Activated naive CD8-positive, alpha-beta T cell treated with anti-CD3 and anti-CD28 coated beads, Interleukin-2, amount 10 ng/mL, durations not matched to agents 7 days and 5 days (primary cell): ENCODE measurements around the gene SPHK2. TPM values are rescaled to one million over a fixed set of nuclear protein-coding genes. Genes with fewer than 3 reads are reported as not detected.

Experiments
- ATAC-seq: fragments of 150-1000 bp; cut with Tn5 transposase; one replicate; pipeline ENCODE4 v1.10.0; 2021; ENCODE audit warnings: low read depth, moderate library complexity
- POLR2A ChIA-PET: fragments of 350-600 bp; sonication (Branson Sonifier 250); formaldehyde crosslinking; loops from one replicate; lab custom pipeline; 2021; ENCODE audit warnings: antibody characterized with exemption; lab: Charles Lee
- DNase-seq: peaks from one replicate; pipeline ENCODE4 v3.0.0; 2021
- H3K27ac Mint-ChIP-seq: one replicate; pipeline ENCODE4 v1.8.0; 2022; ENCODE audit warnings: mild to moderate bottlenecking, mixed read lengths
- H3K27me3 Mint-ChIP-seq: one replicate; pipeline ENCODE4 v1.8.0; 2022; ENCODE audit warnings: mild to moderate bottlenecking, moderate library complexity, mixed read lengths
- H3K36me3 Mint-ChIP-seq: one replicate; pipeline ENCODE4 v1.8.0; 2021; ENCODE audit warnings: mild to moderate bottlenecking, mixed read lengths
- H3K4me1 Mint-ChIP-seq: one replicate; pipeline ENCODE4 v1.8.0; 2021; ENCODE audit warnings: mixed read lengths
- H3K4me3 Mint-ChIP-seq: one replicate; pipeline ENCODE4 v1.8.0; 2022; ENCODE audit warnings: mild to moderate bottlenecking, moderate library complexity, mixed read lengths
- H3K9me3 Mint-ChIP-seq: one replicate; pipeline ENCODE4 v1.8.0; 2021; ENCODE audit warnings: mixed read lengths
- total RNA-seq, 2 experiments: library from RNA; stranded (reverse); gene quantifications; one replicate each; pipeline ENCODE4 v1.2.3, GENCODE V29; 2021

The SPHK2 gene
- total RNA-seq, 2 experiments from 2014 or later, result 31.4 to 31.8 TPM

DNA sequence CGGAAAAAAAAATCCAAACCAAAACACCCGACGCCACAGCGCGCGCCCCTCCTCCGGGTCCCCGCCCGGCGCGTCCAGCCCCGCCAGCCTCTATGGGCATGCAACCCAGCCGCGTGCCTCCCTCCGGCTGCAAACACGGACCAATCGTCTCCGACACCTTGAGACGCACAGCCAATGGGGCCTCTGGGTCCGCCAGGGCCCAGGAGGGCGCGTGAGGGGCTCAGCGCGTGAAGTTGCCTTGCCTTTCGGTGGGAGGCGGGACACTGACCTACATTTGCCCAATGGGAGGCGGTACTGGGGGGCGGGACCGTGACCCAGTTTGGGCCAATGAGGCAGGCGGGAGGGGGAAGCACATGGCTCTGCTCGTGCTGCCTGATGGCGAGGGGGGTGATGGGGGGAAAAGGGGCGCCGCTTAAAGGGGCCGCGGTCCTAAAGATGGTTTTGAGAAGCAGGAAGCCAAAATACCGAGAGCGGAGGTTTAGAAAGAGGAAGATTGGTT lies 18.2 kb downstream of the SPHK2 start:
- ATAC-seq (peak; percentile 85), DNase-seq (peak; percentile 97)
- POLR2A ChIA-PET, result interaction anchor here (0.6 to 3.6 kb wide), 7 partner anchors 8 to 1129 kb away, joined by 3 to 20 read pairs (median 4); partner anchors contain the start of genes CA11, RPL18 and SPHK2
- Mint-ChIP-seq H3K27ac (peak overlapping the region; percentile 99), H3K4me1 (peaks cover 35% of the 10 kb centered on the region), H3K9me3 (peaks cover 4% of the 10 kb centered on the region), H3K4me3 (peak overlapping the region; percentile 92), H3K27me3 (no peaks in the 10 kb centered on the region), H3K36me3 (peaks cover 7% of the 10 kb centered on the region)

DNA sequence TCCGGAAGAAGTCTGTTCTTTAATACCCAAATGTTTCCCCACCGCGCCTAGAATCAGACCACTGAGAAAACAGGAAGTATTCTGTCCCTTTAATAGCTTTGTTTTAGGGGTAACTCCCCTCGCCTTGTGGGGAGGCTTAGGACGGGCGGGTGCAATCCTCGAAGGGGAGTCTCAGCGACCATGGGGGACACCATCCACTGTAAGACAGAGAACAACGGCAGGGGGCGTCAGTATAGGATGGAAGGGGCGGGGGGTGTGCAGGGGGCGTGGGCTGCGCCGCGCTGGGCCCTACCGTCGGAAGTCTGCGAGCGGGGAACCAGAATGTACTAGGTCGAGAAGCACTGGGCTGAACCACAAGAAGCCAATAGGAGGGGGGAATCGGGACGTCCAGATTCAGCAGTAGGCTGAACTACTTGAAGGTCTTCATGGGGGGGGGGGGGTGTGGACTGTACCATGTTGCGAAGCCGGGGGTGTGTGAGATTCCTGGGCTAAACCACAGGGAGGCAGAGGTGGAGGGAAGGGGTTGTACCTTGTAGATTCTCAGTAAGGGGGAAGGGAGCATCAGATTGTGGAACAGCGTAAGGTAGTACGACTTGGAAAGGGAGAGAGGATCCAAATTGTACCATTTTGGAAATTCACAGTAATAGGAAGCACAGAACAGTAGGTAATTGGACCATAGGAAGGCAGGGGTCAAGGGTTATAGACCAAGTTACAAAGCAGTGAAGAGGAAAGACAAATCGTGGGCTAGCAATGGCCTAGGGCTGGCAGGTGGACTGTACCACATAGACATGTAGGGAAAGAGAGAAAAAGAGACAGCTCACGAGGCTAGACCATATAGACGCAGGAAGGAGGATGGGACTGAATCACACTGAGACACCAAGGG lies 18.9 kb downstream of the SPHK2 start:
- H3K4me1 Mint-ChIP-seq, result peaks cover 36% of the 10 kb centered on the region
- peak overlapping the region; percentile 92 for H3K4me3 Mint-ChIP-seq
- POLR2A ChIA-PET, result interaction anchor here (0.6 to 3.6 kb wide), 8 partner anchors 8 to 1128 kb away, joined by 3 to 20 read pairs (median 4); partner anchors contain the start of genes CA11, RPL18 and SPHK2
- peaks cover 4% of the 10 kb centered on the region for H3K9me3 Mint-ChIP-seq
- no peaks in the 10 kb centered on the region for H3K27me3 Mint-ChIP-seq
- ATAC-seq (peak; percentile 27), DNase-seq (peak; percentile 75)
- peak overlapping the region; percentile 99 for H3K27ac Mint-ChIP-seq
- peaks cover 7% of the 10 kb centered on the region for H3K36me3 Mint-ChIP-seq

DNA sequence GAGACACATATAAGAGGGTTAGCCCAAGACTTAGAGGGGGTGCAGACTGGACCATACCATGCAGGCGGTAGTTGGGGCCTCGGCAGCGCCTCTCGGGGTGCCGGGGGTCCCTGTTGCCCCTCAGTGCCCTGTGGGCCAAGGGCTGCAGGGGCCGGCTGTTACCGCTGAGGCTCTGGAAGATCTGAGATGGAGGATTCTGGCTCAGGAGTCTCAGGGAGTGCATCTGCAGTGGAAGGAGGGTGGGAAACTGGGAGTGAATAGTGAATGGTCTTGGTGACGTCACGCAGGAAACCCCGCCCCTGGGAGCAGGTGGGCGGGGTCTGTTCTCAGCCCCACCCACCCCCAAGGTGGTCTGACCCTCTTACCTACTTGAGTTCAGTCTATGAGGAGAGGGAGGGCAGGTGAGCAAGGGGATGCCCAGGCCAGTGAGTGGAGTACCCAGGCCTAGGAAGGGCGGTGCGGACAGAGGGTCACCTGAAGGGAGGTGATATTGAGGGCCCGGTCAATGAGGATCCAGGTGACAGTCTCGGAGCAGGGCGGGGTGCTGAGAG lies 19.6 kb downstream of the SPHK2 start:
- Mint-ChIP-seq H3K27ac (peak overlapping the region; percentile 99), H3K36me3 (peaks cover 7% of the 10 kb centered on the region), H3K4me3 (peak overlapping the region; percentile 92), H3K4me1 (peaks cover 36% of the 10 kb centered on the region), H3K9me3 (peaks cover 4% of the 10 kb centered on the region), H3K27me3 (no peaks in the 10 kb centered on the region)
- DNase-seq, result peak; percentile 53
- ATAC-seq, result no peak
- POLR2A ChIA-PET, result interaction anchor here (0.6 to 3.6 kb wide), 2 partner anchors 19 to 146 kb away, joined by 5 to 20 read pairs; partner anchors contain the start of genes RPL18 and SPHK2

DNA sequence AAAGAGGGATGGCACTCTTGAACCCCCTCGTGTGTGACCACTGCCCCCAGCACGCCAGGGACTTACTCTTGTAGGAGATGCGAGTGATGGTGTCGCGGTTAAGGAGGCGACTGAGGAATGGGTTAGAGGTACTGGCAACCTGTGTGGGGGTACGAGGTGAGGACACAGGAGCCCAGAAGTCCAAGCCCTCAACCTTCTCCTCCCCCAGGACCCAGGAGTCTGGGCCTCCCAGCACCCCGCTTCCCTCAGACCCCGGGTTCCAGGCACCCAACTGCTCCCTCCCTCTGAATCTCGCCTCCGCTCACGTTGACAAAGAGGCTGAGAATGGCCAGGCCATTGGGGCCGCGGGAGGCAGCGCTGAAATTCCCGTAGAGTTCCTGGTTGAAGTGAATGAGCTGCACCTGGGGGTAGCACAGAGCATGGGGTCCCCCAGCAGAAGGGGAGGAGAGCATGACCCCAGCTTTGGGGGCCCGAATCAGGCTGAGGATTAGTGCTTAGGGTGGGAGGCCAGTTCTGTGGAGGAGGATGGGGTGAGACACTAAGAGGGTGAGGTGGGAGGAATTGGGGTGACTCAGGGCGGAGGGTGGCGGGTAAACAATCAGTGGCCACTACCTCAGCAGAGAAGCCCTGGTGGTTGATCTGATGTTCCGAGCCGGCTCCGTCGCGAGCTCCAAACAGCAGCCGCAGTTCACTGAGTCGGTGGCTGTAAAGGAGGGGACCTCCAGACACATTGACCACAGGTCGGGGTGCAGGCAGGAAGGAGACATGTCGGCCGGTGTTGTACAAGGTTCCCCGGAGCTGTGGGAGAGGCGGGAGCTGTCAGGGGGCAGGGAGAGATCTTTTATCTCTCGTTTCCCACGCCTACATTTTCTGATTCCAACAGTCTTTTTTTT lies 20.4 kb downstream of the SPHK2 start:
- H3K4me1 Mint-ChIP-seq, result peaks cover 37% of the 10 kb centered on the region
- ATAC-seq (no peak), DNase-seq (no peak)
- POLR2A ChIA-PET, result interaction anchor here (0.7 kb wide), 1 partner anchor 239 kb away, joined by 4 read pairs; no protein-coding TSS in a partner anchor
- H3K9me3 Mint-ChIP-seq, result peaks cover 4% of the 10 kb centered on the region
- peak overlapping the region; percentile 58 for H3K4me3 Mint-ChIP-seq
- peaks cover 7% of the 10 kb centered on the region for H3K36me3 Mint-ChIP-seq
- H3K27me3 Mint-ChIP-seq, result no peaks in the 10 kb centered on the region
- H3K27ac Mint-ChIP-seq, result peak overlapping the region; percentile 99

DNA sequence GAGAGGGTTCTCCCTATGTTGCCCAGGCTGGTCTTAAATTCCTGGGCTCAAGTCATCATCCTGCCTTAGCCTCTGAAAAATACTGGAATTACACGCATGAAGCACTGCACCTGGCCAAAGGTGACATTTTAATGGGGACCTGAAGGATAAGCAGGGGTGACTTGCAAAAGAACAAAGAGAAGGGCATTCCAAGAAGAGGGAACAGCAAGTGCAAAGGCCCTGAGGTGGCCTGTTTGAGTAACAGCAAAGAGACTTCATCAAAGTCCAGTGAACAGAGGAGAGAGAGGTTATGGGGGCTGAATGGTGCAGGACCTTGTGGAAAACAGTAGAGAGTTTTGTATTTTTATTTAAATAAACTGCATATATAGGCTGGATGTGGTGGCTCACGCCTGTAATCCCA lies 22.5 kb downstream of the SPHK2 start:
- peaks cover 43% of the 10 kb centered on the region for H3K4me1 Mint-ChIP-seq
- no peak overlapping the region for H3K4me3 Mint-ChIP-seq
- POLR2A ChIA-PET, result interaction anchor here (1.0 kb wide), 1 partner anchor 13 kb away, joined by 3 read pairs; no protein-coding TSS in a partner anchor
- H3K27me3 Mint-ChIP-seq, result no peaks in the 10 kb centered on the region
- H3K36me3 Mint-ChIP-seq, result peaks cover 5% of the 10 kb centered on the region
- no peak for DNase-seq
- no peak overlapping the region for H3K27ac Mint-ChIP-seq
- peaks cover 4% of the 10 kb centered on the region for H3K9me3 Mint-ChIP-seq
- no peak for ATAC-seq

DNA sequence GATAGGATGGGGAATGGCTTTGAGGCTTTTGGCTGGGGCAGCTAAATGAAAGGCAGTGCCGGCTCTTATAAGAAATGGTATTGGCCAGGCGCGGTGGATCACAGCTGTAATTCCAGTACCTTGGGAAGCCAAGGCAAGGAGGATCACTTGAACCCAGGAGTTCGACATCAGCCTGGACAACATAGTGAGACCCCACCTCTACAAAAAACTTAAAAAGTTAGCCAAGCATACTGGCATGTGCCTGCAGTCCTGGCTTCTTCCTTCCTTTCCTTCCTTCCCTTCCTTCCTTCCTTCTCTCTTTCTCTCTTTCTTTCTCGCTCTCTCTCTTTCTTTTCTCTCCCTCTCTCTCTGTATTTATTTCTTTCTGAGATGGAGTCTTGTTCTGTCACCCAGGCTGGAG lies 23.6 kb downstream of the SPHK2 start:
- no peak for DNase-seq

DNA sequence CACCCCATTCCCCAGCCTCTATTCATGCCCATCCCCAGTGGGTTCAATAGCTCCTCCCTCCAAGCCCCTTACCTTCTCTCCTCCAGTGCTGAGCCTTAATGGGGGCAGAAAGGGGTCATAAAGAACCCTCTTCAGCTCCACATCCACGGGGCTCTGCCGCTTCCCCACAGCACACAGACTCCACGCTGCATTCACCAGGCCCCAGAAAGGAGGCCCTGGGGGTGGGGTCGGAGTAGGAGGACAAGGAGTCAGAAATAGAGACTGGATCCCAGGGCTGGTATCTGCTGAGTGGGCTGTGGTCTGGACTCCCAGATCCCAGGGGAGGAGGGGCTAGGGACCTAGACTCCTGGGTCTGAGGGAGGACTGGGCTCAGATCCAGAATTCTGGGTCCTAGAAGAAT lies 25.0 kb downstream of the SPHK2 start:
- Mint-ChIP-seq H3K4me1 (peaks cover 37% of the 10 kb centered on the region), H3K36me3 (no peaks in the 10 kb centered on the region), H3K27ac (no peak overlapping the region), H3K27me3 (no peaks in the 10 kb centered on the region), H3K9me3 (no peaks in the 10 kb centered on the region), H3K4me3 (no peak overlapping the region)
- ATAC-seq (no peak), DNase-seq (no peak)
- POLR2A ChIA-PET, result interaction anchor here (0.8 to 1.5 kb wide), 3 partner anchors 22 to 77 kb away, joined by 4 read pairs; no protein-coding TSS in a partner anchor

More for the DNA sequence above, 23.6 kb downstream of the SPHK2 start:
- no peak overlapping the region for H3K4me3 Mint-ChIP-seq
- peaks cover 5% of the 10 kb centered on the region for H3K36me3 Mint-ChIP-seq
- peaks cover 43% of the 10 kb centered on the region for H3K4me1 Mint-ChIP-seq
- no peak overlapping the region for H3K27ac Mint-ChIP-seq
- POLR2A ChIA-PET, result no interaction called here
- H3K27me3 Mint-ChIP-seq, result no peaks in the 10 kb centered on the region
- no peak for ATAC-seq
- peaks cover 4% of the 10 kb centered on the region for H3K9me3 Mint-ChIP-seq

DNA sequence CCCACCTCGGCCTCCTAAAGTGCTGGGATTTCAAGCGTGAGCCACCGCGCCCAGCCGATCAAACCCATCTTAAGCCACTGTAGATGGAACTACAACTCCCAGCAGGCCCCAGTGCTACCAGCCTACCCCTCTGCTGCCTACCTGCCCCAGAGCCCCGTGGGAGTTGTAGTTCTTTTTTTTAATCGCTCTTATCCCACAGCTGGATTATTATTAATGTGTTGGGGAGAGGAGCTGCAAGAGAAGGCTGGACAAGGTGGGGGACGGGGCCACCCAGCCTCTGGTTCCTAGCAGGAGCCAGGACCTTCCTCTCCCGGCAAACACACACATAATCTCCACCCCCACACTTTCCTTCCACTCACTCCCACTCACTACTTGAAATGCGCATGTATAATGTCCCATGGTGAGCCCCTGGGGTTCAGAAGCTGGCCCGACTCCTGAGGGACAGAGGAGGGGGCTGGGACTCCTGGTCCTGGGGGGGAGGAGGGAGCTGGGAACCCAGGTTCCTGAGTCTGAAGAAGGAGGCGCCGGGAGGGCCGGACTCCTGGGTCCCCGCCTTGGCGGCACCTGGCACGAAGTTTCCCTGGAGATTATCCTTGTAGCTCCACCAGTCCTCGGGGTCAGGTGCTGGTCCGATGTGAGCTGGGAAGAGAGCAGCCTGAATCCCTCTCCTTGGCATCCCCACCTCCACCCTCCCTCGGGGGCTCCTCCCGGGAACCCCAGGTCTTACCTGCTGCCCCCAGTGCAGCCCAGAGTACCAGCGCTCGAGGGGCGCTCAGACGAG lies 25.7 kb downstream of the SPHK2 start:
- Mint-ChIP-seq H3K4me3 (peak overlapping the region; percentile 93), H3K36me3 (no peaks in the 10 kb centered on the region), H3K27ac (peak overlapping the region; percentile 84), H3K4me1 (peaks cover 37% of the 10 kb centered on the region), H3K27me3 (no peaks in the 10 kb centered on the region), H3K9me3 (no peaks in the 10 kb centered on the region)
- peak; percentile 65 for ATAC-seq
- POLR2A ChIA-PET, result interaction anchor here (0.6 to 2.2 kb wide), 13 partner anchors 8 to 348 kb away, joined by 3 to 16 read pairs (median 4); partner anchors contain the start of genes DBP, GYS1, RPL18 and RUVBL2
- peak; percentile 67 for DNase-seq

DNA sequence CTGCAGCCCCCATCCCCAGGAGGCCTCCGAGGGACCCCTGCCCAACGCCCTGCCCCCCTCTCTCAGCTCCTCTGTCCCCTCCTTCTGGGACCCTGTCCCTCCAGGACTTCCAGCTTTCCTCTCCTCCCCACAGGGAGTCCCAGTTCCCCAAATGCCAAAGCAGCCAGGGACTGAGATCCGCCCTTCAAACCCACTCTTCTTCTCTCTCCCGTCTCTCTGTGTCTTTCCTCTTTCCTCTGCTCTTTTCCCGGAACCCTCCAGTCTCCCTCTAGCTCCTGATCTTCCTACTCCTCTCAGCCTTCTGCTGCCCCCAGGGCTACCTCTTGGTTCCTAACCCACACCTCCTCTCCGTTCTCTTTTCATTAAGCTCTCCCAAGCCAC lies 26.3 kb downstream of the SPHK2 start:
- ATAC-seq, result no peak
- POLR2A ChIA-PET, result interaction anchor here (0.6 to 2.2 kb wide), 13 partner anchors 9 to 348 kb away, joined by 3 to 16 read pairs (median 4); partner anchors contain the start of genes DBP, GYS1, RPL18 and RUVBL2
- Mint-ChIP-seq H3K27me3 (no peaks in the 10 kb centered on the region), H3K4me3 (peak overlapping the region; percentile 93), H3K36me3 (no peaks in the 10 kb centered on the region), H3K27ac (peak overlapping the region; percentile 84), H3K9me3 (no peaks in the 10 kb centered on the region), H3K4me1 (peaks cover 37% of the 10 kb centered on the region)
- no peak for DNase-seq

DNA sequence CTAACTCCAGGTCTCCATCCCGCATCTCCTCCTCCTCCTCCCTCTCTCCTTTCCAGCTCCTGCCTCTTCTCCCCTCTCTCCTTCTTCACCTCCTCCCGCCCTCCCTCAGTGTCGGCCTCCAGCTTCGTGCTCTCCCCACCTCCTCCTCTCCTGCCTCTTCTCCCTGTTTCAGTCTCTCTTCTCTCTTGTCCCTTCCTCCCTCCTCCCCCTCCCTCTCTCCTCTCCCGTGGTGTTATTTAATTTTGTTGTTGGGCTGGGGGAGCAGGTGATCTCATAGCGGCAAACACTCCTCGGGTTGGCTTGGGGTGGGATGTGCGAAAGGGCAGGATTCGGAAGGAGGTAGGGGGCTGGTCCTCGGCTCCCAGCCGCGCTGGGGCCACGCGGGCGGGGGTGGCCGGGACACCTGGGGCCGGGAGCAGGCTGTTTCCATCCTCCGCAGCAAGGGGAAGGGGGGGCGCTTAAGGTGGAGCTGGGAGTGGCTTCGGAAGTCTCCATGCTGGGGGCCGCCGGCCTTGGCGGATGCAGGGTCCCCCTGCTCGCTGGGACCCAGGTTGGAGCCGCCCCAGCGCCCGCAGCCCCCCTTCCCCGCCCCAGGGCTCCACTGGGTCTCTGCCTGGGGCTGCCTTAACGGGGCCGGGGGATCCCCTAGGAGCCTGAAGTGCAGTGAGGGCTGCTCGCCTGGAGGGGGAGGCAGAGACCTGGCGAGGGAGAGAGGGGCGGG lies 26.9 kb downstream of the SPHK2 start, which contains the start of gene CA11:
Gene CA11, minus strand, starts transcription at position 187 of the 721 bp plus-strand sequence. CDS start 555 bp downstream, outside the sequence.
- peak within 1 kb of the TSS; percentile 84 for H3K27ac Mint-ChIP-seq
- H3K4me3 Mint-ChIP-seq, result peak within 1 kb of the TSS; percentile 93
- POLR2A ChIA-PET, result interaction anchor here (0.6 to 2.2 kb wide), 12 partner anchors 9 to 347 kb away, joined by 3 to 16 read pairs (median 4); partner anchors contain the start of genes DBP, GYS1, RPL18 and RUVBL2
- no peaks in the 10 kb centered on the region for H3K36me3 Mint-ChIP-seq
- no peaks in the 10 kb centered on the region for H3K9me3 Mint-ChIP-seq
- no peaks in the 10 kb centered on the region for H3K27me3 Mint-ChIP-seq
- peak; percentile 94 for DNase-seq
- ATAC-seq, result peak; percentile 80
- H3K4me1 Mint-ChIP-seq, result peaks cover 37% of the 10 kb centered on the region

DNA sequence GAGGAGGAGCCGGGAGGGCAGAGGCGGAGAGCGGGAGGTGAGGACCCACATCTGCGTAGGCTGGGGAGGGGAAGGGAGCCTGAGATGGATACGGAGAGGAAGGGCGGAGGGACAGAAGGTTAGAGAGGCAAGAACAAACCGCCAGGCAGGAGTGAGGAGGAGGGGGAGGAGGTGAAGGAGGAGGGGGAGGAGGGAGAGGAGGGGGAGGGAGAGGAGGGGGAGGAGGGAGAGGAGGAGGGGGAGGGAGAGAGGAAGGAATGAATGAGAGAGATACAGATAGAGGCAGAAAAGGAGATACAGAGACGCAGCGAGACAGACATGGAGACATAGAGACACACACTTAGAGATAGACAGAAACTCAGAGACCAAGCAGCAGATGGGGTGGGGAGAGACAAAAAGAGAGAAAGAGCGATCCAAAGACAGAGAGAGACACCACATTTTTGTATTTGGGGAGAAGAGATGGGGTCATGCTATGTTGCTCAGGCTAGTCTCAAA lies 27.5 kb downstream of the SPHK2 start:
- Mint-ChIP-seq H3K4me3 (peak overlapping the region; percentile 93), H3K4me1 (peaks cover 37% of the 10 kb centered on the region)
- ATAC-seq, result no peak

More for the DNA sequence above, 27.5 kb downstream of the SPHK2 start:
- peak overlapping the region; percentile 17 for H3K27ac Mint-ChIP-seq
- POLR2A ChIA-PET, result interaction anchor here (0.6 to 2.2 kb wide), 8 partner anchors 10 to 196 kb away, joined by 3 to 16 read pairs (median 10); partner anchors contain the start of genes DBP, RPL18 and SPHK2
- no peaks in the 10 kb centered on the region for H3K9me3 Mint-ChIP-seq
- H3K27me3 Mint-ChIP-seq, result no peaks in the 10 kb centered on the region
- DNase-seq, result no peak
- H3K36me3 Mint-ChIP-seq, result no peaks in the 10 kb centered on the region
